Central memory CD4-positive, alpha-beta T cell (primary cell): ENCODE measurements around the gene MAP4.
"Not testable (repeated sequence)": the region's sequence is repeated elsewhere in the genome, so short reads cannot be mapped to it uniquely, and the experiment has no call there.

Experiments used
- DNase-seq: peaks from one replicate; pipeline ENCODE4 v3.0.0; 2022
- total RNA-seq, 3 experiments: gene quantifications; one replicate each; lab custom pipeline; 2026; lab: John Stamatoyannopoulos, UW

Gene MAP4, protein sequence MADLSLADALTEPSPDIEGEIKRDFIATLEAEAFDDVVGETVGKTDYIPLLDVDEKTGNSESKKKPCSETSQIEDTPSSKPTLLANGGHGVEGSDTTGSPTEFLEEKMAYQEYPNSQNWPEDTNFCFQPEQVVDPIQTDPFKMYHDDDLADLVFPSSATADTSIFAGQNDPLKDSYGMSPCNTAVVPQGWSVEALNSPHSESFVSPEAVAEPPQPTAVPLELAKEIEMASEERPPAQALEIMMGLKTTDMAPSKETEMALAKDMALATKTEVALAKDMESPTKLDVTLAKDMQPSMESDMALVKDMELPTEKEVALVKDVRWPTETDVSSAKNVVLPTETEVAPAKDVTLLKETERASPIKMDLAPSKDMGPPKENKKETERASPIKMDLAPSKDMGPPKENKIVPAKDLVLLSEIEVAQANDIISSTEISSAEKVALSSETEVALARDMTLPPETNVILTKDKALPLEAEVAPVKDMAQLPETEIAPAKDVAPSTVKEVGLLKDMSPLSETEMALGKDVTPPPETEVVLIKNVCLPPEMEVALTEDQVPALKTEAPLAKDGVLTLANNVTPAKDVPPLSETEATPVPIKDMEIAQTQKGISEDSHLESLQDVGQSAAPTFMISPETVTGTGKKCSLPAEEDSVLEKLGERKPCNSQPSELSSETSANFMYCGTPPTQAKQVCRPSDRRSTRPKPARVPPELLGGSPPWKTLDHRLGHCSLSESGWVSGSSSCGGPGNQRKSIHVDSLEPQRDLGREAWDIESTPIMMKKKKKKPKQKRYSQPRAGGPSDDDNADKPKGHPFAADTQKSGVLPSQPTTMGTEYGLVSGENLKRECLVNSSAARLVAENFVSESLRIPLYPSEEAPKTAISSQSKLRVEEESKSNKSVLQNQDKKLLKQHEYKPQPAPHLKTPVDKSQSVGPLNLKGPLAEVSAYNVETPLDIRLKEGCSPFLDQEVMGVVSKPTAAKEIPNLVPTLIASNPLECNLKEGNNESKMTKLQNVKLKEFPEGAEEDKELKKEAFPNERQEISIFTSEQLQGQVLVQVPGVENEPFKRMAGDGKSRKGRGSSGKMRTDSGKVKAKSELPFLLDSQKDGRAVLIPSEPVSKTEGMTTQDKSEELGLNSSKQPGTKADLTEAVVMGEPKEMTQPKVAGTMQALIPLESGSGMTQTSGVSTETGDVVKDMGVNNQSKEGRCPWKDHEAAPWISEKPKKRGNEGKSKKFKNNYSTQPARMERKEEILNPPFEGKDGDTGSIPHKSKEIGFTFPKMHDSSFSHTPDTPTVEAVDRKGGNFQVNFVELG (N-terminal part only)
- 84.3 to 174 (median 136) reads per million in 3 experiments for total RNA-seq

DNA sequence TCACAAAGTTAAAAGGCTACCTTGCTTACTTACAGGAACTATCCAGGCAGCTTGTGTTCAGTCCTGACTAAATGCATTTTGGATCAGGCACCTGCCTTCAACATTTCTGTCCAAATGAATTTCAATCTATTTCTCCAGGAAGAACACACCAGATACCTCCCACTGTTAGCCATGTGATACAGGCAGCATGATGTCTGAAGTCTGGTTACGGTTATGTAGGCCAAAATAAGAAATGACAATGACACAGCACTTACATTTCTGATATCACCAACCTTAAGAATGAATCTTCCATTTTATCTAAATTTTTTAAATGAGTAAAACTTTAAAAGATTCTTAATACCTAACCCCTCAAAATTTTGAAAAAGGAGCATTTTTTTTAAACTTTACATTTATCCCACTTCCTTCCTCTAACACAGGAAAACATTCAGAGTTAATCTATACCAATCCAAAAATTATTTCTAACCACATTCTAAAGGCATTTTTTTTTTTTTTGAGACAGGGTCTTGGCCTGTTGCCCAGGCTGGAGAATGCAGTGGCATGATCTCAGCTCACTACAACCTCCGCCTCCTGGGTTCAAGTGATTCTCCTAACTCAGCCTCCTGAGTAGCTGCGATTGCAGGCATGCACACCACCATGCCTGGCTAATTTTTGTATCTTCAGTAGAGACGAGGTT, at the start of gene MAP4:
MAP4 (minus strand) TSS at position 116 of the 673 bp plus-strand sequence. CDS start 17,556 bp downstream, outside the sequence.
- no peak for DNase-seq

DNA sequence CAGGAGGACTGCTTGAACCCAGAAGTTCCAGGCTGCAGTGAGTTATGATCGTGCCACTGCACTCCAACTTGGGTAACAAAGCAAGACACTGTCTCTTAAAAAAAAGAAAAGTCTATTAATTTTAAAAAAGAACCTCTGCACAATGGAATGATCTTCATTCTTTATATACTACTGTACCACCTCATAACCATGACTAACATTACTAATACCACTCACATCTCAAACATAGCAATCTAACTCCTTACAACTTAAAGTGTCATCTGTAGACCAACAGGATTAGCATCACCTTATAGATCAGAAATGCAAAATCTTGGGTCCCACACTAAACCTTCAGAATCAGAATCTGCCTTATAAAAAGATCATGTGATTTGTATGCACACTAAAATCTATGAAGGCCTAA, 48.8 kb upstream of the MAP4 start:
- no peak for DNase-seq

DNA sequence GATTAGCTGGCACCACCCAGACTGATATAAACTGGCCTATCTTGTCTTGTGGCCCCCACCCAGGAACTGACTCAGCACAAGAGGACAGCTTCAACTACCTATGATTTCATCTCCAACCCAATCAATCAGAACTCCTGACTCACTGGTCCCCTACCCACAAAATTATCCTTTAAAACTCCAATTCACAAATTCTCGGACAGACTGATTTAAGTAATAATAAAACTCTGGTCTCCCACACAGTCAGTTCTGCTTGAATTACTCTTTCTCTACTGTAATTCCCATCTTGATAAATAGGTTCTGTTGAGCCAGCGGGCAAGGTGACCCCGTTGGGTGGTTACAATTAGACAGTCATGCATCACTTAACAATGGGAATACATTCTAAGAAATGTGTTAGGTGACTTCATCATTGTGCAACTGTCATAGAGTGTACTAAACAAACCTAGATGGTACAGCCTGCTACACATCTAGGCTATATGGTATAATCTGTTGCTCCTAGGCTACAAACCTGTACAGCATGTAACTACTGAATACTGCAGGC, 48.1 kb upstream of the MAP4 start:
- no peak for DNase-seq

DNA sequence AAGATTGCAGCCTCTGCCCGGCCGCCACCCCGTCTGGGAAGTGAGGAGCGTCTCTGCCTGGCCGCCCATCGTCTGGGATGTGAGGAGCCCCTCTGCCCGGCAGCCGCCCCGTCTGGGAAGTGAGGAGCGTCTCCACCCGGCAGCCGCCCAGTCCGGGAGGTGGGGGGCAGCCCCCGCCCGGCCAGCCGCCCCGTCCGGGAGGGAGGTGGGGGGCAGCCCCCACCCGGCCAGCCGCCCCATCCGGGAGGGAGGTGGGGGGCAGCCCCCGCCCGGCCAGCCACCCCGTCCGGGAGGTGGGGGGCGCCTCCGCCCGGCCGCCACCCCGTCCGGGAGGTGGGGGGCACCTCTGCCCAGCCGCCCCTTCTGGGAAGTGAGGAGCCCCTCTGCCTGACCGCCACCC, 45.4 kb upstream of the MAP4 start:
- not testable (repeated sequence) for DNase-seq

GRCh38 chr3:48058091-48058490, 41.9 kb upstream of the MAP4 start:
- no peak for DNase-seq

DNA sequence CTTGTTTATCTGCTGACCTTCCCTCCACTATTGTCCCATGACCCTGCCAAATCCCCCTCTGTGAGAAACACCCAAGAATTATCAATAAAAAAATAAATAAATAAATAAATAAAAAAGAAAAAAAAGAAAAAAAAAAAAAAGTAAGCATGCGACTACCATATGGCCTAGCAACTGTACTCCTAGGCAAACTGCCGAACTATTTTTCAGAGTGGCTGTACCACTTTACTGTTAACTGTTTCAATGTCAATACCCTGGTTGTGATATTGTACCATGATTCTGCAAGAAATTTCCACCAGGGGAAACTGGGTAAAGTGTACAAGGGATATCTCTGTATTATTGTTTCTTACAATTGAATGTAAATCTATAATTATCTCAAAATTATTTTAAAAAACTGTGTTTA, 41.3 kb upstream of the MAP4 start:
- no peak for DNase-seq

DNA sequence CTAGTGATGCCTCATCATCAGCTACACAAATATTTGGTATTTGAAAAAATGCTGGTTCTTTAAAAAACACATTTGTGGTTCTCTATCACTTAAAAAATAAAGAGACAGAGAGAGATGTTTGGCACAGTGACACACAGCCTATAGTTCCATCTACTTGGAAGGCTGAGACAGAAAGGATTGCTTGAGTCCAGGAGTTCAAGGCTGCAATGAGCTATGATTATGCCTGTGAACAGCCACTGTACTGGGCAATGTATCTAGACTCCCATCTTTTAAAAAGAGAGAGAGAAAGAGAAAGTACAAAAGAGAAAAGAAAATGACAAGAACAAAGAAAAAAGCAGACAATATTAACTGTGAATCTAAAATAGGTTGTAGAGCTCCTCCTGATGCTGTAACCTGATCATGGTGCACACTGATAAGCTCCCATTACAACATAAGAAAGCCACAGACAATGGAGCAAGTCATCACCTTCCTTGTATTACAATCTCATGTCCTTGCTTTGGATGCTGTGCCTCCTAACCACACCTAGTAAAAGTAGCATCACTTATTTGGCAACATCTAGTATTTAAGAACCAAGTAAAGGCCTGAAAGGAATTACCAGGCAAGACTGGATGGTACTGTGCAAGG, 31.7 kb upstream of the MAP4 start:
- DNase-seq = no peak

DNA sequence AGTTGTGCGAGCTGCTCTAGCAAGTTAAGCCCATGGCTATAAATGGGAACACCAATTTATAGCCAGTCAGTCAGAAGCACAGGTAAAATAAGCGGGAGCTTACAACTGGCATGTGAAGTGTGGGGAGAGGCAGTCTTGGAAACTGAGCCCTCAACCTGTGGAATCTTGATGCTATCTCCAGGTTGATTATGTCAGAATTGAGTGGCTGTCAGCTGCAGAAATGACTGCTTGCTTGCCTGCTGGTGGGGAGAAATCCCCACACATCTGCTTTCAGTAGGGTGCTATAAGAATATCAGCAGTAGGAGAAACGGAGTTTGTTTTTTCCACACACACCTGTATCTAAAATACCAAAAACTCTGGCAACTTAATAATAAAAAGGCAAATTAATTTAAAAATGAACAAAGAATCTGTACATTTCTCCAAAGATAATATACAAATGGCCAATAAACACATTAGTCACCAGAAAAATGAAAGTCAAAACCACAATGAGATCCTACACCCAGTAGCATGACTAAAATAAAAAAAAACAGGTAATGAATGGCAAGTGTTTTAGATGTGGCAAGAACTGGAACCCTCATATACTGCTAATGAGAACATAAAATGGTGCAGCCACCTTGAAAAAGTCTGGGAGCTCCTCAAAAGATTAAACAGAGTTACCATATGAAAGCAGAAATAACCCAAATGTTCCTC, 26.0 kb upstream of the MAP4 start:
- DNase-seq = no peak

DNA sequence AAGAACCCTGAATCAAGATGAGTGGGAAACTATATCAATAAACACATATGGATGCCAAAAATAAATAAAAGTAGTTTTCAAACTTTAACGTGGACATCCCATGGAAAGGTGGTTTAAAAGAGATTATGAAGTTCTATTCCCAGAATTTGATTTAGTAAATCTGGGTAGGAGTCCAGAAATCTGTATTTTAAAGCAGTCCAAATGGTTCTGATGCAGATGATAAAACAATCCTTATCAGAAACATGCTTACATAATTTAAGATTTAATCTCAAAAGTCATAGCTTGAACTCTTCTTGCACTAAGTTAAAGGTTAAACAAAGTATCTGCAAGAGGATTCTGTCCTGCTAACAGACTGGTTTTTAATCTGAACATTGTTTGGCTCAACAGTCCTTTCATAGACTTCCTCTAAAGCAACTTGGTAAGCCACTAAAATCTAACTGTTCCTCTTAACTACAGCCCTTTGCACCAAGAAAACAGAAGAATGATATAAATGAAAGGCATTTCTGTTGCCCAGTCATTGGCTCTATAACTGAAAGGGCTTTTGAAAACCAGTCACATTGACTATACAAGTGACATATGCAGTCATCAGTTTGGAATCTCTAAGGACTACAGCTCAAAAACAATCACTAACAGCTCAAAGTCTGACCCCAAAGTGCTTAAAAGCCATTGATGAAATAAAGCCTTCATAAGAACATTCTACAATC, 23.4 kb upstream of the MAP4 start:
- DNase-seq = no peak

DNA sequence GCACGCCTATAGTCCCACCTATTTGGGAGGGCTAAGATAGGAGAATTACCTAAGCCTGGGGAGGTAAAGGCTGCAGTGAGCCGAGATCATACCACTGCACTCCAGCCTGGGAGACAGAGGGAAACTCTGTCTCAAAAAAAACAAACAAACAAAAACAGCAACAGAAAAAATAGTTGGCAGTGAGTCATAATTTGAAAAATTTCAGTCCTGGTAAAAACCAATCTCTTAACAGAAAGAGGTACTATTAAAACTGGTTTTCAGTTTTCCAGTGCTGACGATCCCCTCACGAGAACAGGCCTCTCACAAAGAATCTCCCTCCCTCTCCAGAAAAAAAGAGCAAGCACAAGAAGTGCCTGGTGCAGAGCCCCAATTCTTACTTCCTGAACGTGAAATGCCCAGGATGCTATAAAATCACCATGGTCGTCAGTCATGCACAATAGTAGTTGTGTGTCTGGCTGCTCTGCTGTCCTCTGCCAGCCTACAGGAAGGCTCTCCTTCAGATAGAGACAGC, 22.8 kb upstream of the MAP4 start:
- no peak for DNase-seq

DNA sequence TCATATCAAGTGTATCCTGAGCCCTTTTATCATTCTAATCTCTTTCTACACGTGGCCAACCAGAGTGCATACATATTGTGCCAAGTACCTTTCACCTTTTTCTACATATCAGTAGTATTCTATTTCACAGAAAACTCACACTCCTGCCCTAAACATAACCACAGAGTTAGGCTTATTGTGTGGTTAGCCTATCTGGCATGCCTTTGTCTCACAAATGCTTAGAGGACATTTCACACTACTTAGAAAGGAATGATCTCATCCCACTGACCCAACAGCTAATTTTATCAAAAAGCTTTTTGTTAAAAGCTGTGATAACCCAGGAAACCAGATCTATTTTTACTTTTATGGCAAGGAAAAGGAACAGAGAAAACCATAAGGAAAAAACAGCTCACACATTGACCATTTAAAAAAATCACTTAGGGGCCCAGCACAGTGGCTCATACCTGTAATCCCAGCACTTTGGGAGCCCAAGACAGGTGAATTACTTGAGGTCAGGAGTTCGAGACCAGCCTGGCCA, 17.8 kb upstream of the MAP4 start:
- no peak for DNase-seq

- no peak for DNase-seq
These were observed 14.0 kb upstream of the MAP4 start for GRCh38 chr3:48030188-48030587.

GRCh38 chr3:48026951-48027908, 11.0 kb upstream of the MAP4 start:
- DNase-seq = no peak

DNA sequence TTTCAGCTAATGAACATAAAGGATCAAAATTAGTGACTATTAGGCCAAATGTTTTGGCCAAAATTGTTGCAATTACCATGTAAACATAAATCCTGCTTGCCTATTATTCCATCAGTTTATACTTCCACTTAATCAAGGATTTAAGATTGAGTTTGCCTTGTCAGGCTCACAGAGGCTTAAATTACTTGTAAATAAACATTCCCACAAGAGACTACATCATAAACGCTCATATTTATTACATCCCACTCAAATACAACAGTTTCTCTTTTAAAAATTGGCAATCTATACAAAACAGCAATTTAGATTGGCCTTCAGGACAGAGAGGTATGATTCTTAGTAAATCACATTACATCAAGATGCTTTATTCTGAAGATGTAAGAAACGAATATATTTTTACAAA, 9.9 kb upstream of the MAP4 start:
- no peak for DNase-seq

DNA sequence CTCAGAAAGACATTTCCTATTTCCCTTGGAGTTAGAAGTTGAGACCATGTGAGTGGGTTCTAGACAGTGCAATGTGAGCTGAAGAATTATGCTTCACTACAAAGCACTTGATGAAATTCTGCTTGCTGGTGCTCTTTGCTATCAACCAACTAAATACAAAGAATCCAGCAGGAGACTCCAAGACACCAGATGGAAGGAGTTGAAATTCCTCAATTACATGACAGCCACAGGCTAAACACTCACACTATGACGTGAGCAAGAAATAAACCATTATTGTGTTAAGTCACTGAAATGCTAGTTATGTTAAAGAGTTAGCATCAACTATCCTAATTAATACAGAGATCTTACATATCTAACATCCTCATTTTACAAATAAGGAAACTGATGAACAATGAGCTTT, 8.2 kb upstream of the MAP4 start:
- DNase-seq = no peak

GRCh38 chr3:48023377-48023776, 7.2 kb upstream of the MAP4 start:
- DNase-seq = no peak

GRCh38 chr3:48022178-48022577, 6.0 kb upstream of the MAP4 start:
- DNase-seq = no peak

DNA sequence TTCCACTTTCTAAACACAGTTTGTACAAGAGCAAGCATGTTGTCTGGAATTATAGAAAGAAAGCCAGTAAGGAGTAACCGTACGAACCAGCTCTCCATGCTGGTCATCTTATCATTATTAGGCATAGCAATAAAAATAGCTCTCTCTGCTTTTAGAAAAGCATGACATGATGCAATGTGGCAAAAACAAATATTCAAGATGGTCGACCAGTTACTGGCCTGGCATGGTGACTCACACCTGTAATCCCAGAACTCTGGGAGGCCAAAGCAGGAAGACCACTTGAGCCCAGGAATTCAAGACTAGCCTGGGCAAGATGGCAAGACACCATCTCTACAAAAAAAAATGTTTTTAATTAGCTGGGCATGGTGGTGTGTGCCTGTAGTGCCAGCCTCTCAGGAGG, 2.6 kb upstream of the MAP4 start:
- DNase-seq = no peak
